ENCODE results near the gene ACLY. TPM values are rescaled to one million over a fixed set of nuclear protein-coding genes. Genes with fewer than 3 reads are reported as not detected.

ACLY gene
- total and polyA plus RNA-seq, 2 of the 13 experiments (the other 11 are each of a cell fraction or from before 2014, with no cell fraction given) = 111 to 218 TPM

DNA sequence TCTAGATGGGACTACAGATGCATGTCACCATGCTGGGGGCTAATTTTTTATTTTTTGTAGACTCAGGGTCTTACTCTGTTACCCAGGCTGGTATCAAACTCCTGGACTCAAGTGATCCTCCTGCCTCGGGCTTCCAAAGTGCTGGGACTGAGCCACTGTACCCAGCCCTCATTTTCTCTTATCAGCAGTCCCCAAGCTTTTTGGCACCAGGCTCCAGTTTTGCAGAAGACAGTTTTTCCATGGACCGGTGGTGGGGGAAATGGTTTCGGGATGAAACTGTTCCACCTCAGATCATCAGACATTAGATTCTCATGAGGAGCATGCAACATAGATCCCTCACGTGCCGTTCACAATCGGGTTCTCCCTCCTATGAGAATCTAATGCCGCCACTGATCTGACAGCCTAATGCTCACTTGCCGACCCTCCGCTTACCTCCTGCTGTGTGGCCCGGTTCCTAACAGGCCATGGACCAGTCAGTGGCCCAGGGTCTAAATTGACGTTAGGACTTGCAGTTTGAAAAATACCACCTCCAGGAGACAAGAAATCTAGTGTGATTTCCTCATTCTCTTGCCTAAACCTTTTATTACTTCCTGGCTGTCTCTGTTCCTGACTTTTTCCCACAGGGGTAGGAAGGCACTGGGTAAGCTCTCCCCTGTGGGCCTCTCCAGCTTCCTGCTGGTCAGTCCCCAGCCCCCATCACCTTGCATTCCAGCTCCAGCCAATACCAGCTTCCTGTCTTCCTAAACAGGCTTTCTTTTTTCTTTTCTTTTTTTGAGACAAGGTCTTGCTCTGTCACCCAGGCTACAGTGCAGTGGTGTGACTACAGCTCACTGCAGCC is 38.5 kb upstream of the ACLY start (continued):
- TF ChIP-seq, protein P1, sequence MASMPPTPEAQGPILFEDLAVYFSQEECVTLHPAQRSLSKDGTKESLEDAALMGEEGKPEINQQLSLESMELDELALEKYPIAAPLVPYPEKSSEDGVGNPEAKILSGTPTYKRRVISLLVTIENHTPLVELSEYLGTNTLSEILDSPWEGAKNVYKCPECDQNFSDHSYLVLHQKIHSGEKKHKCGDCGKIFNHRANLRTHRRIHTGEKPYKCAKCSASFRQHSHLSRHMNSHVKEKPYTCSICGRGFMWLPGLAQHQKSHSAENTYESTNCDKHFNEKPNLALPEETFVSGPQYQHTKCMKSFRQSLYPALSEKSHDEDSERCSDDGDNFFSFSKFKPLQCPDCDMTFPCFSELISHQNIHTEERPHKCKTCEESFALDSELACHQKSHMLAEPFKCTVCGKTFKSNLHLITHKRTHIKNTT (CRISPR knock-in tag; IDR thresholded peaks at IDR 0.05) = no peak
- TF ChIP-seq MTF2 (CRISPR knock-in tag; IDR thresholded peaks at IDR 0.05; ENCODE audit: borderline replicate concordance) (no peak), EP300 (IDR thresholded peaks at IDR 0.05; ENCODE audit: low read depth in 2 of 2, low read length in 2 of 2) (peak in 1 of 2 experiments; percentile 61; a peak in 3 of 4 replicates), EP300 (CRISPR knock-in tag; IDR thresholded peaks at IDR 0.05; ENCODE audit: borderline replicate concordance) (peak; percentile 45; the same call in 1 of the 2 replicates), KLF16 (CRISPR knock-in tag; IDR thresholded peaks at IDR 0.05) (no peak), SP140L (CRISPR knock-in tag; IDR thresholded peaks at IDR 0.05; ENCODE audit: borderline replicate concordance) (no peak), HMGA1 (CRISPR knock-in tag; conservative IDR thresholded peaks at IDR 0.05) (no peak), GABPB1 (CRISPR knock-in tag; IDR thresholded peaks at IDR 0.05) (peak; percentile 52), ISX (CRISPR knock-in tag; conservative IDR thresholded peaks at IDR 0.05) (0 out of 2 replicates have a peak, but pooled peaks have one; percentile 60), MTA3 (CRISPR knock-in tag; IDR thresholded peaks at IDR 0.05) (no peak), TCF12 (IDR thresholded peaks at IDR 0.05) (no peak), TCF12 (CRISPR knock-in tag; IDR thresholded peaks at IDR 0.05) (0 out of 2 replicates have a peak, but pooled peaks have one; percentile 63), ZNF850 (CRISPR knock-in tag; conservative IDR thresholded peaks at IDR 0.05) (no peak), FOXP1 (IDR thresholded peaks at IDR 0.05) (no peak), FOXP1 (CRISPR knock-in tag; IDR thresholded peaks at IDR 0.05) (no peak), ZKSCAN8 (CRISPR knock-in tag; IDR thresholded peaks at IDR 0.05; ENCODE audit: borderline replicate concordance) (peak; percentile 37; the same call in 1 of the 2 replicates)
- TF ChIP-seq, protein P2, sequence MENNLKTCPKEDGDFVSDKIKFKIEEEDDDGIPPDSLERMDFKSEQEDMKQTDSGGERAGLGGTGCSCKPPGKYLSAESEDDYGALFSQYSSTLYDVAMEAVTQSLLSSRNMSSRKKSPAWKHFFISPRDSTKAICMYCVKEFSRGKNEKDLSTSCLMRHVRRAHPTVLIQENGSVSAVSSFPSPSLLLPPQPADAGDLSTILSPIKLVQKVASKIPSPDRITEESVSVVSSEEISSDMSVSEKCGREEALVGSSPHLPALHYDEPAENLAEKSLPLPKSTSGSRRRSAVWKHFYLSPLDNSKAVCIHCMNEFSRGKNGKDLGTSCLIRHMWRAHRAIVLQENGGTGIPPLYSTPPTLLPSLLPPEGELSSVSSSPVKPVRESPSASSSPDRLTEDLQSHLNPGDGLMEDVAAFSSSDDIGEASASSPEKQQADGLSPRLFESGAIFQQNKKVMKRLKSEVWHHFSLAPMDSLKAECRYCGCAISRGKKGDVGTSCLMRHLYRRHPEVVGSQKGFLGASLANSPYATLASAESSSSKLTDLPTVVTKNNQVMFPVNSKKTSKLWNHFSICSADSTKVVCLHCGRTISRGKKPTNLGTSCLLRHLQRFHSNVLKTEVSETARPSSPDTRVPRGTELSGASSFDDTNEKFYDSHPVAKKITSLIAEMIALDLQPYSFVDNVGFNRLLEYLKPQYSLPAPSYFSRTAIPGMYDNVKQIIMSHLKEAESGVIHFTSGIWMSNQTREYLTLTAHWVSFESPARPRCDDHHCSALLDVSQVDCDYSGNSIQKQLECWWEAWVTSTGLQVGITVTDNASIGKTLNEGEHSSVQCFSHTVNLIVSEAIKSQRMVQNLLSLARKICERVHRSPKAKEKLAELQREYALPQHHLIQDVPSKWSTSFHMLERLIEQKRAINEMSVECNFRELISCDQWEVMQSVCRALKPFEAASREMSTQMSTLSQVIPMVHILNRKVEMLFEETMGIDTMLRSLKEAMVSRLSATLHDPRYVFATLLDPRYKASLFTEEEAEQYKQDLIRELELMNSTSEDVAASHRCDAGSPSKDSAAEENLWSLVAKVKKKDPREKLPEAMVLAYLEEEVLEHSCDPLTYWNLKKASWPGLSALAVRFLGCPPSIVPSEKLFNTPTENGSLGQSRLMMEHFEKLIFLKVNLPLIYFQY (CRISPR knock-in tag; IDR thresholded peaks at IDR 0.05; ENCODE audit: borderline replicate concordance) = no peak
- TF ChIP-seq, protein P3, sequence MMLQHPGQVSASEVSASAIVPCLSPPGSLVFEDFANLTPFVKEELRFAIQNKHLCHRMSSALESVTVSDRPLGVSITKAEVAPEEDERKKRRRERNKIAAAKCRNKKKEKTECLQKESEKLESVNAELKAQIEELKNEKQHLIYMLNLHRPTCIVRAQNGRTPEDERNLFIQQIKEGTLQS (CRISPR knock-in tag; IDR thresholded peaks at IDR 0.05) = no peak
- TF ChIP-seq, protein P4, sequence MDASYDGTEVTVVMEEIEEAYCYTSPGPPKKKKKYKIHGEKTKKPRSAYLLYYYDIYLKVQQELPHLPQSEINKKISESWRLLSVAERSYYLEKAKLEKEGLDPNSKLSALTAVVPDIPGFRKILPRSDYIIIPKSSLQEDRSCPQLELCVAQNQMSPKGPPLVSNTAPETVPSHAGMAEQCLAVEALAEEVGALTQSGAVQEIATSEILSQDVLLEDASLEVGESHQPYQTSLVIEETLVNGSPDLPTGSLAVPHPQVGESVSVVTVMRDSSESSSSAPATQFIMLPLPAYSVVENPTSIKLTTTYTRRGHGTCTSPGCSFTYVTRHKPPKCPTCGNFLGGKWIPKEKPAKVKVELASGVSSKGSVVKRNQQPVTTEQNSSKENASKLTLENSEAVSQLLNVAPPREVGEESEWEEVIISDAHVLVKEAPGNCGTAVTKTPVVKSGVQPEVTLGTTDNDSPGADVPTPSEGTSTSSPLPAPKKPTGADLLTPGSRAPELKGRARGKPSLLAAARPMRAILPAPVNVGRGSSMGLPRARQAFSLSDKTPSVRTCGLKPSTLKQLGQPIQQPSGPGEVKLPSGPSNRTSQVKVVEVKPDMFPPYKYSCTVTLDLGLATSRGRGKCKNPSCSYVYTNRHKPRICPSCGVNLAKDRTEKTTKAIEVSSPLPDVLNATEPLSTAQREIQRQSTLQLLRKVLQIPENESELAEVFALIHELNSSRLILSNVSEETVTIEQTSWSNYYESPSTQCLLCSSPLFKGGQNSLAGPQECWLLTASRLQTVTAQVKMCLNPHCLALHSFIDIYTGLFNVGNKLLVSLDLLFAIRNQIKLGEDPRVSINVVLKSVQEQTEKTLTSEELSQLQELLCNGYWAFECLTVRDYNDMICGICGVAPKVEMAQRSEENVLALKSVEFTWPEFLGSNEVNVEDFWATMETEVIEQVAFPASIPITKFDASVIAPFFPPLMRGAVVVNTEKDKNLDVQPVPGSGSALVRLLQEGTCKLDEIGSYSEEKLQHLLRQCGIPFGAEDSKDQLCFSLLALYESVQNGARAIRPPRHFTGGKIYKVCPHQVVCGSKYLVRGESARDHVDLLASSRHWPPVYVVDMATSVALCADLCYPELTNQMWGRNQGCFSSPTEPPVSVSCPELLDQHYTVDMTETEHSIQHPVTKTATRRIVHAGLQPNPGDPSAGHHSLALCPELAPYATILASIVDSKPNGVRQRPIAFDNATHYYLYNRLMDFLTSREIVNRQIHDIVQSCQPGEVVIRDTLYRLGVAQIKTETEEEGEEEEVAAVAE (CRISPR knock-in tag; IDR thresholded peaks at IDR 0.05; ENCODE audit: borderline replicate concordance) = peak; percentile 58; the same call in 1 of the 2 replicates

Measured in HepG2 (cell line).